H1 (cell line): ENCODE measurements around the gene KRTAP12-3. TPM values are rescaled to one million over a fixed set of nuclear protein-coding genes. Genes with fewer than 3 reads are reported as not detected.
A peak's percentile ranks its signal among the peaks of the same experiment; 100 is the strongest.

Experiments
- CTCF ChIA-PET: fragments of 300-600 bp; sonication (Branson Sonifier 250); formaldehyde crosslinking; loops from one replicate; lab custom pipeline; 2021; ENCODE audit not compliant: partially characterized antibody; lab: Charles Lee
- POLR2A ChIA-PET: fragments of 300-600 bp; sonication (Branson Sonifier 250); formaldehyde crosslinking; loops from one replicate; lab custom pipeline; 2021; ENCODE audit warnings: inconsistent platforms; ENCODE audit not compliant: partially characterized antibody; lab: Charles Lee
- DNase-seq, 2 experiments: peaks; one replicate each; pipeline versions ENCODE4 v3.0.0 to v3.0.0-alpha.2; 2010 to 2022; ENCODE audit warnings: low spot score in 2 of 2, low read depth in 1 of 2, mixed read lengths in 1 of 2
- FAIRE-seq: peaks from 2 replicates; lab custom pipeline; 2011; peaks lifted over from hg19 to GRCh38; lab: Jason Lieb, UNC
- H2AFZ ChIP-seq: 2 replicates; pipeline ENCODE4 v1.8.1; 2012; ENCODE audit warnings: low read length, inconsistent platforms
- H2AK5ac ChIP-seq: 2 replicates; pipeline ENCODE4 v1.6.1; 2013; ENCODE audit warnings: low read depth, low read length
- H2BK120ac ChIP-seq: replicated peaks from 2 replicates; pipeline ENCODE3; 2013; ENCODE audit warnings: low read depth, low read length, inconsistent platforms
- H2BK12ac ChIP-seq: 2 replicates; pipeline ENCODE4 v1.6.1; 2013; ENCODE audit warnings: low read depth, low read length
- H2BK15ac ChIP-seq: 2 replicates; pipeline ENCODE4 v1.6.1; 2013; ENCODE audit warnings: low read length
- H2BK20ac ChIP-seq: 2 replicates; pipeline ENCODE4 v1.6.1; 2013; ENCODE audit warnings: low read length
- H2BK5ac ChIP-seq: 2 replicates; pipeline ENCODE4 v1.6.1; 2013; ENCODE audit warnings: low read depth, low read length
- H3K14ac ChIP-seq: 2 replicates; pipeline ENCODE4 v1.6.1; 2013; ENCODE audit warnings: inconsistent platforms; ENCODE audit not compliant: insufficient read length
- H3K18ac ChIP-seq: 2 replicates; pipeline ENCODE4 v1.6.1; 2013; ENCODE audit warnings: low read length; ENCODE audit errors: extremely low read depth
- H3K23ac ChIP-seq: 2 replicates; pipeline ENCODE4 v1.6.1; 2013; ENCODE audit warnings: inconsistent platforms; ENCODE audit not compliant: insufficient read length
- H3K23me2 ChIP-seq: 2 replicates; pipeline ENCODE4 v1.6.1; 2013; ENCODE audit warnings: low read depth, low read length
- H3K27ac ChIP-seq: 2 replicates; pipeline ENCODE4 v1.6.1; 2011; ENCODE audit warnings: low read depth, low read length, inconsistent platforms
- H3K27me3 ChIP-seq, 4 experiments: replicated peaks in 1 of 4; 1 replicate in 1 of 4; 2 replicates in 3 of 4; pipeline versions ENCODE4 v1.6.1 to v1.8.1; 2011 to 2013; ENCODE audit warnings: low read length in 3 of 4, mild to moderate bottlenecking in 3 of 4, inconsistent platforms in 2 of 4, mixed read lengths in 2 of 4, moderate library complexity in 1 of 4; ENCODE audit not compliant: control insufficient read depth in 3 of 4, insufficient read depth in 3 of 4; ENCODE audit errors: extremely low read depth in 1 of 4
- H3K36me3 ChIP-seq, 4 experiments: 2 replicates each; pipeline versions ENCODE4 v1.6.1 to v1.8.1; 2011 to 2013; ENCODE audit warnings: mild to moderate bottlenecking in 4 of 4, low read length in 3 of 4, moderate library complexity in 2 of 4, control low read depth in 1 of 4, inconsistent platforms in 1 of 4; ENCODE audit not compliant: insufficient read depth in 4 of 4, control insufficient read depth in 2 of 4
- H3K4ac ChIP-seq: replicated peaks from 2 replicates; pipeline ENCODE3; 2013; ENCODE audit warnings: low read length, low read depth, mixed read lengths, inconsistent platforms; ENCODE audit not compliant: insufficient read length
- H3K4me1 ChIP-seq, 4 experiments: replicated peaks in 1 of 4; 1 replicate in 1 of 4; 2 replicates in 3 of 4; pipeline versions ENCODE4 v1.6.1 to v1.8.1; 2011 to 2013; ENCODE audit warnings: low read length in 3 of 4, inconsistent platforms in 2 of 4, mixed read lengths in 1 of 4; ENCODE audit not compliant: insufficient read depth in 4 of 4, control insufficient read depth in 3 of 4
- H3K4me2 ChIP-seq, 2 experiments: 2 replicates each; pipeline versions ENCODE4 v1.6.1 to v1.8.1; 2011 to 2013; ENCODE audit warnings: low read depth in 2 of 2, low read length in 2 of 2, control low read depth in 1 of 2, inconsistent platforms in 1 of 2, mild to moderate bottlenecking in 1 of 2; ENCODE audit not compliant: insufficient read depth in 1 of 2
- H3K4me3 ChIP-seq, 4 experiments: fragments of 200-600, 300-600 bp in 1 of 4; sonication (generic), shearing (Covaris generic), sonication (Bioruptor Twin) in 1 of 4; 2 replicates each; pipeline versions ENCODE4 v1.5.1 to v1.8.1; 2011 to 2016; ENCODE audit warnings: low read length in 4 of 4, low read depth in 3 of 4, control low read depth in 2 of 4, inconsistent platforms in 2 of 4, mild to moderate bottlenecking in 2 of 4, mixed read lengths in 1 of 4, moderate library complexity in 1 of 4; ENCODE audit not compliant: insufficient read depth in 2 of 4; ENCODE audit errors: extremely low read depth in 1 of 4
- H3K56ac ChIP-seq: replicated peaks from 2 replicates; pipeline ENCODE3; 2013; ENCODE audit warnings: low read depth, mild to moderate bottlenecking, mixed read lengths, low read length, inconsistent platforms; ENCODE audit not compliant: insufficient read length
- H3K79me1 ChIP-seq: 2 replicates; pipeline ENCODE4 v1.6.1; 2013; ENCODE audit warnings: low read depth, low read length, control low read depth
- H3K79me2 ChIP-seq, 2 experiments: 2 replicates each; pipeline versions ENCODE4 v1.6.1 to v1.8.1; 2012 to 2013; ENCODE audit warnings: low read length in 2 of 2, mild to moderate bottlenecking in 2 of 2, inconsistent platforms in 1 of 2; ENCODE audit not compliant: insufficient read depth in 2 of 2, control insufficient read depth in 1 of 2
- H3K9ac ChIP-seq, 4 experiments: replicated peaks in 1 of 4; 1 replicate in 1 of 4; 2 replicates in 3 of 4; pipeline versions ENCODE4 v1.6.1 to v1.8.1; 2011 to 2013; ENCODE audit warnings: low read depth in 3 of 4, low read length in 3 of 4, control low read depth in 2 of 4, mild to moderate bottlenecking in 2 of 4, moderate library complexity in 2 of 4, inconsistent platforms in 1 of 4; ENCODE audit errors: extremely low read depth in 1 of 4
- H3K9me3 ChIP-seq, 2 experiments: 2 replicates each; pipeline versions ENCODE4 v1.6.1 to v1.8.1; 2012 to 2013; ENCODE audit warnings: mild to moderate bottlenecking in 2 of 2, moderate library complexity in 2 of 2, control low read depth in 1 of 2, inconsistent platforms in 1 of 2, low read depth in 1 of 2, low read length in 1 of 2, mixed read lengths in 1 of 2; ENCODE audit not compliant: insufficient read depth in 2 of 2
- H4K20me1 ChIP-seq, 2 experiments: replicated peaks in 1 of 2; 2 replicates each; pipeline versions ENCODE3 to v1.8.1; 2011 to 2013; ENCODE audit warnings: inconsistent platforms in 2 of 2, low read length in 2 of 2, mild to moderate bottlenecking in 1 of 2; ENCODE audit not compliant: insufficient read depth in 2 of 2, control insufficient read depth in 1 of 2
- H4K5ac ChIP-seq: 2 replicates; pipeline ENCODE4 v1.6.1; 2013; ENCODE audit warnings: low read length, low read depth, mixed read lengths, inconsistent platforms; ENCODE audit not compliant: insufficient read length
- H4K8ac ChIP-seq: 2 replicates; pipeline ENCODE4 v1.8.0; 2013; ENCODE audit warnings: mild to moderate bottlenecking, moderate library complexity, low read length, inconsistent platforms; ENCODE audit not compliant: insufficient read depth; ENCODE audit errors: extremely low read depth
- H4K91ac ChIP-seq: replicated peaks from 2 replicates; pipeline ENCODE3; 2013; ENCODE audit warnings: low read length, mixed read lengths, inconsistent platforms; ENCODE audit not compliant: insufficient read length
- CBX8 ChIP-seq: fragments of 300-800, 300-1000 bp; sonication (generic); IDR thresholded peaks from 2 replicates; pipeline ENCODE4 v1.7.1; 2016; ENCODE audit warnings: low read depth, low read length, borderline replicate concordance
- CHD1 ChIP-seq: IDR thresholded peaks from 2 replicates; pipeline ENCODE4 v1.6.1; 2012; ENCODE audit warnings: low read depth, low read length, improper control_type of control experiment
- CREB1 ChIP-seq: IDR thresholded peaks from 2 replicates; pipeline ENCODE4 v1.6.1; 2012; ENCODE audit warnings: inconsistent platforms
- EGR1 ChIP-seq: IDR thresholded peaks from 2 replicates; pipeline ENCODE4 v1.6.1; 2011; ENCODE audit warnings: low read depth, low read length, borderline replicate concordance
- EP300 ChIP-seq, 2 experiments: IDR thresholded peaks; 1 replicate in 1 of 2; 2 replicates in 1 of 2; pipeline ENCODE4 v1.6.1; 2011 to 2012; ENCODE audit warnings: low read depth in 2 of 2, low read length in 2 of 2, mild to moderate bottlenecking in 2 of 2, borderline replicate concordance in 1 of 2, inconsistent platforms in 1 of 2, moderate library complexity in 1 of 2
- GTF2F1 ChIP-seq: IDR thresholded peaks from 2 replicates; pipeline ENCODE4 v1.6.1; 2012; ENCODE audit warnings: low read depth, low read length, improper control_type of control experiment, borderline replicate concordance
- JUND ChIP-seq: IDR thresholded peaks from 2 replicates; pipeline ENCODE4 v1.6.1; 2011; ENCODE audit warnings: mild to moderate bottlenecking, improper control_type of control experiment, low read length
- POU5F1 ChIP-seq: IDR thresholded peaks from 2 replicates; pipeline ENCODE4 v1.6.1; 2011; ENCODE audit warnings: low read depth, mild to moderate bottlenecking, low read length, moderate library complexity
- SP4 ChIP-seq: IDR thresholded peaks from 2 replicates; pipeline ENCODE4 v1.6.1; 2012; ENCODE audit warnings: low read length, inconsistent platforms
- SUZ12 ChIP-seq: fragments of 200-600 bp; sonication (generic); IDR thresholded peaks from 2 replicates; pipeline ENCODE4 v1.6.1; 2012; ENCODE audit warnings: mild to moderate bottlenecking, inconsistent platforms, low read length, moderate library complexity, mixed read lengths
- WGBS, 2 experiments: shearing (Covaris generic) in 1 of 2; methylation state at CpG; one replicate each; pipeline versions ENCODE4 v1.1.6 to v1.1.7; 2013 to 2015; ENCODE audit warnings: low lambda C conversion rate in 2 of 2, mixed read lengths in 2 of 2, inconsistent platforms in 1 of 2, low coverage in 1 of 2, missing lambda C conversion rate in 1 of 2; ENCODE audit not compliant: insufficient replicate concordance in 2 of 2, insufficient coverage in 1 of 2, insufficient read length in 1 of 2; ENCODE audit errors: extremely low coverage in 1 of 2, missing lambda C conversion rate in 1 of 2; 5-methylcytosine and 5-hydroxymethylcytosine counted together
- polyA plus RNA-seq, 7 experiments: library from polyadenylated mRNA; depleted of rRNA in 3 of 7; stranded (reverse) in 5 of 7; unstranded in 2 of 7; fragments of >200 nt in 5 of 7; fragments of 200-250 nt in 2 of 7; gene quantifications; 1 replicate in 5 of 7; 2 replicates in 1 of 7; 4 replicates in 1 of 7; pipeline versions ENCODE4 v1.2.1 to v1.2.3, GENCODE V29; 2011 to 2013; ENCODE audit warnings: missing spikeins in 2 of 7, mixed read lengths in 2 of 7
- total RNA-seq: library from RNA; stranded (reverse); fragmentation: NEBNext Ultra II Directional; extraction: Animal tissue kit (Norgen Biotek cat#: 25700); gene quantifications from 2 replicates; pipeline ENCODE4 v1.2.1, GENCODE V29; 2021

KRTAP12-3 gene
- total and polyA plus RNA-seq, 2 of the 8 experiments (the other 6 are each of a cell fraction or from before 2014, with no cell fraction given) = not detected

- Histone ChIP-seq H4K91ac (peak overlapping the region; percentile 81), H3K27ac (no peak overlapping the region), H3K36me3 (no peaks in the 10 kb centered on the region), H3K4me3 (no peak overlapping the region), H3K23me2 (peaks cover 1% of the 10 kb centered on the region; the same call in 1 of the 2 replicates), H4K5ac (no peak overlapping the region), H3K14ac (no peak overlapping the region), H4K20me1 (peaks cover 0 to 2% of the 10 kb centered on the region in 2 experiments), H2AFZ (no peak overlapping the region), H3K23ac (no peak overlapping the region), H2BK20ac (peak overlapping the region; percentile 75), H2BK15ac (peak overlapping the region; percentile 97; the same call in 1 of the 2 replicates), H3K4ac (no peak overlapping the region), H3K56ac (no peak overlapping the region), H3K79me1 (no peaks in the 10 kb centered on the region), H3K9me3 (no peaks in the 10 kb centered on the region), H2BK5ac (no peak overlapping the region), H3K79me2 (no peaks in the 10 kb centered on the region), H2BK120ac (peak overlapping the region; percentile 62), H2BK12ac (peak overlapping the region; percentile 96; the same call in 1 of the 2 replicates), H3K9ac (no peak overlapping the region), H2AK5ac (peak overlapping the region; percentile 80), H3K4me2 (no peak overlapping the region), H4K8ac (no peak overlapping the region), H3K4me1 (peaks cover 3 to 55% (median 43%) of the 10 kb centered on the region in 4 experiments), H3K18ac (peak overlapping the region; percentile 55; the same call in 1 of the 2 replicates), H3K27me3 (peaks cover 0 to 2% (median 0%) of the 10 kb centered on the region in 4 experiments; a peak in 3 of 7 replicates)
- CTCF ChIA-PET = interaction anchor here (0.9 to 1.9 kb wide), 5 partner anchors 8 to 249 kb away, joined by 3 to 8 read pairs (median 3); no protein-coding TSS in a partner anchor
- POLR2A ChIA-PET = interaction anchor here (1.1 to 1.2 kb wide), 2 partner anchors 49 to 93 kb away, joined by 3 read pairs; no protein-coding TSS in a partner anchor
- no peak for DNase-seq
- 79% methylated on average over 21 of the region's 21 CpGs; no CpG with 5 or more reads in 1 of the 2 experiments for WGBS, 2 experiments
- FAIRE-seq = no peak
- TF ChIP-seq CHD1 = no peak
- TF ChIP-seq EGR1 = no peak
- TF ChIP-seq CBX8 = no peak
- TF ChIP-seq POU5F1 = no peak
- no peak for TF ChIP-seq JUND
- TF ChIP-seq GTF2F1 = no peak
- no peak for TF ChIP-seq SUZ12
- TF ChIP-seq SP4 = no peak
- no peak for TF ChIP-seq CREB1
- no peak for TF ChIP-seq EP300 (IDR thresholded peaks at IDR 0.05; ENCODE audit: borderline replicate concordance in 1 of 2, low read depth in 2 of 2, low read length in 2 of 2)
Measured at GRCh38 chr21:44700101-44701022, 42.6 kb downstream of the KRTAP12-3 start.
